Suprapubic skin (tissue), 4 donors: ENCODE results near the gene NFIA. TPM values are rescaled to one million over a fixed set of nuclear protein-coding genes. Genes with fewer than 3 reads are reported as not detected.

Experiments used
- DNase-seq, 2 donors: peaks; one replicate each; pipeline ENCODE4 v3.0.0-alpha.2; 2019; ENCODE audit warnings: low spot score in 2 of 2
- H3K27ac ChIP-seq: fragments of 200-600 bp; sonication (generic); one replicate; pipeline ENCODE4 v1.5.1; 2019
- H3K27me3 ChIP-seq: fragments of 200-600 bp; sonication (generic); one replicate; pipeline ENCODE4 v1.5.1; 2019
- H3K36me3 ChIP-seq: fragments of 200-600 bp; sonication (generic); one replicate; pipeline ENCODE4 v1.5.1; 2019
- H3K4me1 ChIP-seq: fragments of 200-600 bp; sonication (generic); one replicate; pipeline ENCODE4 v1.5.1; 2019
- H3K4me3 ChIP-seq: fragments of 200-600 bp; sonication (generic); one replicate; pipeline ENCODE4 v1.5.1; 2019; ENCODE audit warnings: mild to moderate bottlenecking
- H3K9me3 ChIP-seq: fragments of 200-600 bp; sonication (generic); one replicate; pipeline ENCODE4 v1.5.1; 2019
- EP300 ChIP-seq: sonication (generic); formaldehyde crosslinking; IDR thresholded peaks from one replicate; pipeline ENCODE4 v1.6.1; 2017; ENCODE audit warnings: antibody characterized with exemption
- POLR2A ChIP-seq, 2 donors: fragments of 450-650 bp; IDR thresholded peaks; one replicate each; pipeline ENCODE4 v1.6.1; 2017; ENCODE audit warnings: antibody characterized with exemption in 2 of 2, mild to moderate bottlenecking in 2 of 2, moderate library complexity in 2 of 2
- POLR2AphosphoS5 ChIP-seq, 3 donors: sonication (generic); formaldehyde crosslinking; IDR thresholded peaks; one replicate each; pipeline ENCODE4 v1.6.1; 2017; ENCODE audit warnings: antibody characterized with exemption in 3 of 3
- WGBS: methylation state at CpG from one replicate; pipeline ENCODE4 v1.1.5; 2018; 5-methylcytosine and 5-hydroxymethylcytosine counted together
- total RNA-seq, 4 donors: library from RNA; depleted of rRNA; stranded (reverse); fragments of >200 nt; gene quantifications; one replicate each; pipeline ENCODE4 v1.1.0, GENCODE V29; 2016
- TF ChIP-seq, protein P1 (sequence below), 2 donors: fragments of 200-600 bp in 1 of 2; fragments of 450-650 bp in 1 of 2; sonication (generic) in 1 of 2; IDR thresholded peaks; one replicate each; pipeline ENCODE4 v1.5.1; 2016 to 2019; ENCODE audit warnings: antibody characterized with exemption in 2 of 2, mild to moderate bottlenecking in 1 of 2, moderate library complexity in 1 of 2

NFIA gene
- total RNA-seq, 4 donors from 2014 or later = 30.1 to 54.2 (median 48.2) TPM

DNA sequence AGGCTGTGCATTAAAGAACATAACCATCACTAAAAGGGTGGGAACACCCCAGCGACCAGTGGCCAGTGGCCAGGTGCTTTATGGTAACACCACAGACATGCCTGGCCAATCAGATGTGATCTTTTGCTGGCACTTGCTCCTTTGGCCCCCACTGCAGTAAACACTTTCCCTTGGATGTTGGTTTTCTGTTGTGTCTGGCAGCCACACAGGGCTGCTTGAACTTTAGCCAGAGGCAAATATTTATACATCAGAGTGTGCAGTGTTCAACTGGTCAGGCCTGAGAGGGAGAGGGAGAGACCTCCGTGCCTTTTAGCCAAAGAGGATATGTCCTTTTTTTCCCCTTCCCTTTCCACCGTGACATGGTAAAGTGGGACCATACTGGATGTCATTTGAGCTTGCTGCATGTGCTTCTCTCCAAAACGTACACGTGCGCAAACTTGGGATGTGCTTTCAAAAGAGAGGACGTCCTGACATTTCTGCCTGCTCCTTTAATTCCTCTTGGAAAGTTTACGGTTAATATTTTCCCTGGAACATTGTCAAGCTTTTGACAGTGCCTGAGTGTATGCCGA is 101.2 kb downstream of the NFIA start:
- no peaks in the 10 kb centered on the region for H3K27me3 ChIP-seq
- H3K27ac ChIP-seq = peak overlapping the region; percentile 91
- H3K9me3 ChIP-seq = no peaks in the 10 kb centered on the region
- peak overlapping the region; percentile 42 for H3K4me3 ChIP-seq
- no peaks in the 10 kb centered on the region for H3K36me3 ChIP-seq
- peaks cover 77% of the 10 kb centered on the region for H3K4me1 ChIP-seq
- peak in 1 of 3 donors; percentile 66 for TF ChIP-seq POLR2AphosphoS5 (IDR thresholded peaks at IDR 0.05)
- no peak for TF ChIP-seq POLR2A (IDR thresholded peaks at IDR 0.05)
- no peak for DNase-seq
- WGBS = 15% methylated on average over 9 of the region's 9 CpGs

DNA sequence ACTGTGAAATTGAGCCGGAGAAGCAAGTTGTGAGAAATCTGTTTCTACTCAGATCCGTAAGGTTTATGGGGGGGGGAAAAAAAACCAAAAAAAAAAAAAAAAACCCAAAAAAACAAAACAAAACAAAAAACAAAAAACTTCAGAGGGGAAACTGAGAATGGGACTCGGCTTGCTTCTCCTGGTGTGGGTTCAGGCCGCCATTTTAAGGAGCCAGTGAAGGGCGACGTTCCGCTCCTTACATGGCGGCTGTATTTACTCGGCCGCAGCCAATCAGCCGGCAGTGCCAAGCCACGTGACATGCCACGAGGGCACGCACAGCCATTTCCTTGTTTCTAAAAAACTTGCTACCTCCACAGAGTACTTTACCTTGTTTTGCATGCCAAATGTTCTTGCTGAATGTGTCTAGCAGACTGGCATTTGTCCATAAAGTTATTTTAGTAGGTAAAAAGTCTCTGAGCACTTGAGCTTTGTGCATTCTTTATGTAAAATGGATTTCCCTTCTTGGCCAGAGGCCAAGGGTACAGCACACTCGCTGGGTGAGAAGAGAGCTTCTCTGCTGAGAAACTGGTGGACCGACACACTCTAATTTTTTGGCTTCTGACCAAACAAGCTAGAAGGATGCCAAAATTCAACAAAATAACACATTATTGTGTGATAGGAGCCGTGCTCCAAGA is 101.8 kb downstream of the NFIA start:
- H3K4me1 ChIP-seq = peaks cover 75% of the 10 kb centered on the region
- H3K27me3 ChIP-seq = no peaks in the 10 kb centered on the region
- peak overlapping the region; percentile 42 for H3K4me3 ChIP-seq
- peak overlapping the region; percentile 91 for H3K27ac ChIP-seq
- TF ChIP-seq, protein P1, sequence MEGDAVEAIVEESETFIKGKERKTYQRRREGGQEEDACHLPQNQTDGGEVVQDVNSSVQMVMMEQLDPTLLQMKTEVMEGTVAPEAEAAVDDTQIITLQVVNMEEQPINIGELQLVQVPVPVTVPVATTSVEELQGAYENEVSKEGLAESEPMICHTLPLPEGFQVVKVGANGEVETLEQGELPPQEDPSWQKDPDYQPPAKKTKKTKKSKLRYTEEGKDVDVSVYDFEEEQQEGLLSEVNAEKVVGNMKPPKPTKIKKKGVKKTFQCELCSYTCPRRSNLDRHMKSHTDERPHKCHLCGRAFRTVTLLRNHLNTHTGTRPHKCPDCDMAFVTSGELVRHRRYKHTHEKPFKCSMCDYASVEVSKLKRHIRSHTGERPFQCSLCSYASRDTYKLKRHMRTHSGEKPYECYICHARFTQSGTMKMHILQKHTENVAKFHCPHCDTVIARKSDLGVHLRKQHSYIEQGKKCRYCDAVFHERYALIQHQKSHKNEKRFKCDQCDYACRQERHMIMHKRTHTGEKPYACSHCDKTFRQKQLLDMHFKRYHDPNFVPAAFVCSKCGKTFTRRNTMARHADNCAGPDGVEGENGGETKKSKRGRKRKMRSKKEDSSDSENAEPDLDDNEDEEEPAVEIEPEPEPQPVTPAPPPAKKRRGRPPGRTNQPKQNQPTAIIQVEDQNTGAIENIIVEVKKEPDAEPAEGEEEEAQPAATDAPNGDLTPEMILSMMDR (IDR thresholded peaks at IDR 0.05) = no peak
- peak in 1 of 3 donors; percentile 85 for TF ChIP-seq POLR2AphosphoS5 (IDR thresholded peaks at IDR 0.05)
- H3K36me3 ChIP-seq = no peaks in the 10 kb centered on the region
- WGBS = 4% methylated on average over 17 of the region's 17 CpGs
- H3K9me3 ChIP-seq = no peaks in the 10 kb centered on the region
- DNase-seq = peak; percentile 95 to 96

DNA sequence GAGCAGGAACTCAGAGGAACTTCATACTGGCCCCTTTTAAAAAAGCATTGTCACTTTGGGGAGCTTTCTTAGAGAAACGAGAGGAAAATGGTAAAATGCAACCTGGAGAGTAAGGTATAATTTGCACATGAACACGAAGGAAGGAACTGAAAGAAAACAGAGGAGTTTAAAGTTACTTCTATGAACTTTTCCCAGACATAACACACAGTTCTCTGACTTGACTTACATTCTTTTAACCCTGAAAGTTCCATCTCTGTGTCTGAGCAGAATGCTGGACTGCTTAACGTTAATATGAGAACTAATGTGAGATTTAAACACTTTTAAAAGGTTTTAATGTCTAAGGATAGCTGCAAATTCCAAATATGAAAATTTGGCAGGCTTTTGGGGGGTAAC is 102.3 kb downstream of the NFIA start:
- no peaks in the 10 kb centered on the region for H3K9me3 ChIP-seq
- TF ChIP-seq, protein P1 (IDR thresholded peaks at IDR 0.05) = no peak
- no peak for TF ChIP-seq POLR2AphosphoS5 (IDR thresholded peaks at IDR 0.05)
- TF ChIP-seq POLR2A (IDR thresholded peaks at IDR 0.05) = no peak
- no peak for TF ChIP-seq EP300
- 11% methylated on average over 3 of the region's 3 CpGs for WGBS
- no peak for DNase-seq
- H3K36me3 ChIP-seq = no peaks in the 10 kb centered on the region
- H3K4me3 ChIP-seq = peak overlapping the region; percentile 42
- peaks cover 74% of the 10 kb centered on the region for H3K4me1 ChIP-seq
- no peaks in the 10 kb centered on the region for H3K27me3 ChIP-seq
- peak overlapping the region; percentile 91 for H3K27ac ChIP-seq

DNA sequence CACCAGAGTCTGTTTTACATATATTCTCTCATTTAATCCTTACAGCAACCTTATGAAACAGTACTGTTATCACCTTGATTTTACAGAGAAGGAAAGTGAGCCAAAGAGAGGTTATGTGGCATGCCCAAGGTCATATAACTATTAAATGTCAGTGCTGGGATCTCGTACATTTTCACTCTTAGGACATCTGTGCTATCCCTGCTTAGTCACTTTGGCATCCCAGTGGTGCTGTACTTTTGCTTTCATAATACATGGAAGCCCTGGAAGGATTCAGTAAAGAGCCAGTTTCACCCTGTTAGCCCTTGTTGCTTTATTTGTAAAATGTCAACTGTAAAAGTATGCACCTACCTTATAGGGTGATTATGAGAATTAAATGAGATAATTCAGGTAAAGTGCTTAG is 104.4 kb downstream of the NFIA start:
- H3K4me1 ChIP-seq = peaks cover 75% of the 10 kb centered on the region

DNA sequence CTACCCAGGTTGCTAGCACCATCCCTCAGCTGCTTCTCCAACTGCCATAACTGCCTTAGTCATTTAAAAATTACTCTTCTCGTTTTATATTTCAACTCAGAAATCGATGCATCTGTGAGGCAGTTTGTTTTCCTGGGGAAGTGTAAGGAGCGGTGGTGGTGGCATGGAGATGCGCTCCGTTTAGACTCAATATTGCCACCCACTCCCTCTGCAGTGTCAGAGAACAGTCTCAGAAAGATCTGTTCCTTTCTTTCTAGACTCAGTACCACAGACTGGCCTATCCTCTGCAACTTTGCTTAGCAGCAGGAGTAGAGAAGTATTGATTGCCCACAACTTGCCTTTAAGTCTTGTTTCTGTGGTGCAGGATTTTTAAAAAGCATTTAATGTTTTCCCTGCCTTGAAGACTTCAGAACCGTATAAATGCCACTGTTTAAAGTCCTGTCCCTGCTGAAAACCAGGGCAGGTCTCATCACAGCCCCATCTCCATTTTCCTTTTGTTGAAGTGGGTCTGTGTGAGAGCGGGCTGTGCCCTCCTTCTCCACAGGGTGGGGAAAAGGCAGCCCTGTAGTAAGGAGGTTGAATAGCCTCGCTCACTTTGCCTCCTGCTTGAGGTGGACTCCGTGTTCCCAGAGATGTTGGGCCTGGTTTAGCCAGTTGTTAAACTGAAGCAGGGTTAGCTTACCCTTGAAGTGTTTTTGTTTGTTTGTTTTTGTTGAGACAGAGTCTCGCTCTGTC is 105.2 kb downstream of the NFIA start:
- Histone ChIP-seq H3K4me1 (peaks cover 68% of the 10 kb centered on the region), H3K27me3 (no peaks in the 10 kb centered on the region), H3K9me3 (no peaks in the 10 kb centered on the region), H3K27ac (peak overlapping the region; percentile 38), H3K4me3 (no peak overlapping the region), H3K36me3 (no peaks in the 10 kb centered on the region)
- no peak for TF ChIP-seq POLR2AphosphoS5 (IDR thresholded peaks at IDR 0.05)
- TF ChIP-seq, protein P1 (IDR thresholded peaks at IDR 0.05) = no peak
- TF ChIP-seq POLR2A (IDR thresholded peaks at IDR 0.05) = no peak
- no peak for TF ChIP-seq EP300
- DNase-seq = no peak
- 90% methylated on average over 10 of the region's 10 CpGs for WGBS

More for the DNA sequence above, 104.4 kb downstream of the NFIA start:
- 46% methylated on average over 1 of the region's 1 CpG for WGBS
- H3K27me3 ChIP-seq = no peaks in the 10 kb centered on the region
- H3K36me3 ChIP-seq = no peaks in the 10 kb centered on the region
- no peak overlapping the region for H3K4me3 ChIP-seq
- no peak for TF ChIP-seq POLR2AphosphoS5 (IDR thresholded peaks at IDR 0.05)
- TF ChIP-seq POLR2A (IDR thresholded peaks at IDR 0.05) = no peak
- no peak for TF ChIP-seq EP300
- peak overlapping the region; percentile 21 for H3K27ac ChIP-seq
- H3K9me3 ChIP-seq = no peaks in the 10 kb centered on the region
- no peak for DNase-seq

DNA sequence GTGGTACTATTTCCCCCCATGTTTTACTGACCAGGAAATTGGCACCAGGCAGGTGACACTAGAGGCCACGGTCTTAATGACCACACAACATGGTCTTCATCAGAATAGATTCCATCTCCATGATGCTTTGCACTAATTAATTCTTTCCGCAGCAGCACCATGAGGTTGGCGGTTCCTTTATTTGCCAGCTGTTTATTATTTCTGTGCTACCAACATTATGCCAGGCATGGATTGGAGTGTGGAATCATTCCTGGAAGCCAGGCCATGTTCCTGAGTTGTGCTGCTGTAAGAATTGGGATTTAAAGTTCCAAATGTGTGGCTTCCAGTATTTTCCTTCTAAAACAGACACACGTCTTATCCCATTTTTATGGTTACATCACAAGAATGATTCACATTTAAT is 107.8 kb downstream of the NFIA start:
- Histone ChIP-seq H3K9me3 (no peaks in the 10 kb centered on the region), H3K4me1 (peaks cover 45% of the 10 kb centered on the region), H3K27me3 (no peaks in the 10 kb centered on the region), H3K4me3 (no peak overlapping the region), H3K27ac (no peak overlapping the region), H3K36me3 (no peaks in the 10 kb centered on the region)
- no peak for TF ChIP-seq POLR2A (IDR thresholded peaks at IDR 0.05)
- WGBS = 90% methylated on average over 4 of the region's 4 CpGs
- no peak for DNase-seq
